ENCODE results near the gene SF3B3. TPM values are rescaled to one million over a fixed set of nuclear protein-coding genes. Genes with fewer than 3 reads are reported as not detected.

SF3B3 gene
- total RNA-seq, 1 experiment from 2014 or later, result 403 TPM

- TF ChIP-seq CTCF (IDR thresholded peaks at IDR 0.05 in 2 of 3, conservative IDR thresholded peaks at IDR 0.05 in 1 of 3; ENCODE audit: borderline replicate concordance in 1 of 3, insufficient read depth in 1 of 3, low read depth in 2 of 3, low read length in 2 of 3), result no peak
These were observed 71.0 kb downstream of the SF3B3 start (continued) for GRCh38 chr16:70594569-70594968.

GRCh38 chr16:70597135-70597835 is 73.7 kb downstream of the SF3B3 start:
- ChIA-PET CTCF (no interaction called here), RAD21 (ENCODE audit: low non-redundant PET in 1 of 2, low total read pairs in 2 of 2, uncharacterized antibody in 2 of 2, unreplicated experiment in 2 of 2) (no interaction called here), POLR2A (interaction anchor here (0.5 kb wide), 1 partner anchor 1011 kb away, joined by 3 read pairs; no protein-coding TSS in a partner anchor)
- H2AFZ ChIP-seq (ENCODE audit: low read depth, low read length, poor library complexity, severe bottlenecking), result no peak overlapping the region
- no peaks in the 10 kb centered on the region for H3K27me3 ChIP-seq (ENCODE audit: insufficient read depth, low read length)
- H3K79me2 ChIP-seq (ENCODE audit: insufficient read depth, low read length), result no peaks in the 10 kb centered on the region
- DNase-seq (ENCODE audit: low read depth, low spot score) (no peak), ATAC-seq (no peak)
- BruUV-seq (replicated peaks), result no TSS peak
- no peaks in the 10 kb centered on the region for H3K4me1 ChIP-seq (ENCODE audit: control insufficient read depth in 1 of 2, insufficient read depth in 2 of 2, low read length in 2 of 2)
- no peak overlapping the region for H3K27ac ChIP-seq (ENCODE audit: low read depth, low read length)
- no peaks in the 10 kb centered on the region for H4K20me1 ChIP-seq (ENCODE audit: insufficient read depth)
- H3K9me2 ChIP-seq (ENCODE audit: insufficient read depth), result no peaks in the 10 kb centered on the region
- no peak overlapping the region for H3K9ac ChIP-seq (ENCODE audit: low read length)
- TF ChIP-seq CTCF (IDR thresholded peaks at IDR 0.05 in 2 of 3, conservative IDR thresholded peaks at IDR 0.05 in 1 of 3; ENCODE audit: borderline replicate concordance in 1 of 3, insufficient read depth in 1 of 3, low read depth in 2 of 3, low read length in 2 of 3) (no peak), ATF3 (IDR thresholded peaks at IDR 0.05) (no peak), SRF (IDR thresholded peaks at IDR 0.05; ENCODE audit: low read depth) (no peak), POLR2AphosphoS5 (IDR thresholded peaks at IDR 0.05; ENCODE audit: low read depth, low read length) (no peak), JUND (IDR thresholded peaks at IDR 0.05) (no peak), SIN3A (IDR thresholded peaks at IDR 0.05; ENCODE audit: low read depth) (no peak), MAX (IDR thresholded peaks at IDR 0.05) (no peak), YY1 (IDR thresholded peaks at IDR 0.05; ENCODE audit: extremely low read depth, insufficient replicate concordance, low read depth, low read length) (no peak), CBX3 (IDR thresholded peaks at IDR 0.05; ENCODE audit: low read depth) (no peak), FOSL1 (IDR thresholded peaks at IDR 0.05; ENCODE audit: low read depth) (no peak), ZNF274 (IDR thresholded peaks at IDR 0.05; ENCODE audit: low read depth, low read length) (no peak), POLR2A (IDR thresholded peaks at IDR 0.05; ENCODE audit: borderline replicate concordance, extremely low read depth, insufficient read depth, insufficient read length) (no peak), RAD21 (IDR thresholded peaks at IDR 0.05; ENCODE audit: low read depth) (no peak), CEBPB (IDR thresholded peaks at IDR 0.05; ENCODE audit: low read depth) (no peak), SP1 (IDR thresholded peaks at IDR 0.05; ENCODE audit: low read depth) (no peak)
- H3K4me2 ChIP-seq (ENCODE audit: low read length), result no peak overlapping the region
- H3K4me3 ChIP-seq (replicated peaks in 1 of 2; ENCODE audit: low read depth in 1 of 2, low read length in 2 of 2), result no peak overlapping the region
- no peaks in the 10 kb centered on the region for H3K9me3 ChIP-seq (ENCODE audit: control insufficient read depth in 1 of 2, insufficient read depth in 1 of 2, low read depth in 1 of 2, low read length in 2 of 2)
- no peaks in the 10 kb centered on the region for H3K36me3 ChIP-seq (ENCODE audit: control insufficient read depth in 1 of 2, insufficient read depth in 2 of 2, low read length in 2 of 2)
- intact Hi-C loops (cut with micrococcal nuclease), result no loop called here
